Fibroblast of lung (primary cell): ENCODE results near the gene ATG2A.

Experiments used
- EZH2 ChIP-seq: IDR thresholded peaks from 2 replicates; pipeline ENCODE4 v1.5.1; 2012; ENCODE audit warnings: low read length, control low read depth, mild to moderate bottlenecking; ENCODE audit errors: missing control alignments
- TF ChIP-seq, protein P1 (sequence below), 2 donors: IDR thresholded peaks in 1 of 2; conservative IDR thresholded peaks in 1 of 2; 1 replicate in 1 of 2; 2 replicates in 1 of 2; pipeline ENCODE4 v1.5.1; 2011 to 2012; ENCODE audit warnings: low read length in 2 of 2, control low read depth in 1 of 2, inconsistent platforms in 1 of 2, low read depth in 1 of 2, mild to moderate bottlenecking in 1 of 2

DNA sequence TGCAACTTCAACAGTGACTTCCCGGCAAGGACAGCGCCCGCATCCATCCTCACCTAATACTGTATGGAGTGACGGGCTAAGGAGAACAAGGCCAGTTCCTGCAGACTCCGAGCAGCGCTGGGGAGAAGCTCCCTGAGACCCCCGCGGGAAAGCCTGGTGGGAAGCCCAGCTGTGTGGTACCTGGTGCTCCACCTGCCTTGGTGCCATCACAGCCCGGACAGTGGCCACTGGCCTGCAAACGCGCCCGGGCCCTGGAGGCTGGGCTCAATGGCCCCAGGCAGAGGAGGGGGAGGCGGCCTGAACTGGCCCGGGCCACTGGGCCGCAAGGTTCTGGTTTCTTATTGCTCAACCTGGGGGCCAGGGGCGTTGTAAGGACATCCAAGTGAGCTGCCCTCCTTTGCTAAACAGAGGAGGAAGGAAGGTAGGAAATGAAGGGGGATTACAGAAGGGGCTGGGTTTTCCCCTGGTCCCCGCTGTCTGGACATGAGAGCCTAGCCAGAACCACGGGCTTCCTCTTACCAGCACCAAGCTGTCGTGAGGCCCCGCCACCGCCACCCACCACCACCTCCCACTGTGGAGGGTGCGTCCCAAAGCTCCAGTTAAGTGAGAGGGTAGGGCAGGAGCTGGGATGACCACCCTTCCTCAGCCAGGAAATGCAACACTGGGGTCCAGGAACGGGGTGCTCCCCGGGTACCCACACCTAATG is 64.1 kb downstream of the ATG2A start:
- TF ChIP-seq, protein P1, sequence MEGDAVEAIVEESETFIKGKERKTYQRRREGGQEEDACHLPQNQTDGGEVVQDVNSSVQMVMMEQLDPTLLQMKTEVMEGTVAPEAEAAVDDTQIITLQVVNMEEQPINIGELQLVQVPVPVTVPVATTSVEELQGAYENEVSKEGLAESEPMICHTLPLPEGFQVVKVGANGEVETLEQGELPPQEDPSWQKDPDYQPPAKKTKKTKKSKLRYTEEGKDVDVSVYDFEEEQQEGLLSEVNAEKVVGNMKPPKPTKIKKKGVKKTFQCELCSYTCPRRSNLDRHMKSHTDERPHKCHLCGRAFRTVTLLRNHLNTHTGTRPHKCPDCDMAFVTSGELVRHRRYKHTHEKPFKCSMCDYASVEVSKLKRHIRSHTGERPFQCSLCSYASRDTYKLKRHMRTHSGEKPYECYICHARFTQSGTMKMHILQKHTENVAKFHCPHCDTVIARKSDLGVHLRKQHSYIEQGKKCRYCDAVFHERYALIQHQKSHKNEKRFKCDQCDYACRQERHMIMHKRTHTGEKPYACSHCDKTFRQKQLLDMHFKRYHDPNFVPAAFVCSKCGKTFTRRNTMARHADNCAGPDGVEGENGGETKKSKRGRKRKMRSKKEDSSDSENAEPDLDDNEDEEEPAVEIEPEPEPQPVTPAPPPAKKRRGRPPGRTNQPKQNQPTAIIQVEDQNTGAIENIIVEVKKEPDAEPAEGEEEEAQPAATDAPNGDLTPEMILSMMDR (conservative IDR thresholded peaks at IDR 0.05 in 1 of 2, IDR thresholded peaks at IDR 0.05 in 1 of 2; ENCODE audit: low read depth in 1 of 2, low read length in 2 of 2), result no peak
- no peak for TF ChIP-seq EZH2
